Subcutaneous abdominal adipose tissue (tissue), 5 donors: ENCODE measurements around the gene RDH16.

ENCODE experiments used
- H3K27ac ChIP-seq: one replicate; pipeline ENCODE4 v1.7.0; 2013; ENCODE audit warnings: low read depth, mild to moderate bottlenecking, inconsistent platforms, low read length, moderate library complexity
- H3K27me3 ChIP-seq, 5 donors: one replicate each; pipeline ENCODE4 v1.7.0; 2013; ENCODE audit warnings: low read length in 5 of 5, inconsistent platforms in 1 of 5; ENCODE audit not compliant: control insufficient read depth in 5 of 5, insufficient read depth in 4 of 5
- H3K36me3 ChIP-seq, 5 donors: one replicate each; pipeline ENCODE4 v1.7.0; 2013; ENCODE audit warnings: low read length in 5 of 5; ENCODE audit not compliant: control insufficient read depth in 5 of 5, insufficient read depth in 5 of 5
- H3K4me1 ChIP-seq, 5 donors: one replicate each; pipeline ENCODE4 v1.7.0; 2013; ENCODE audit warnings: low read length in 5 of 5, mild to moderate bottlenecking in 3 of 5, moderate library complexity in 1 of 5; ENCODE audit not compliant: control insufficient read depth in 5 of 5, insufficient read depth in 5 of 5
- H3K4me3 ChIP-seq, 5 donors: one replicate each; pipeline ENCODE4 v1.7.0; 2013; ENCODE audit warnings: low read length in 5 of 5, low read depth in 1 of 5
- H3K9ac ChIP-seq, 5 donors: one replicate each; pipeline ENCODE4 v1.7.0; 2013; ENCODE audit warnings: low read length in 5 of 5, mild to moderate bottlenecking in 4 of 5, moderate library complexity in 3 of 5
- H3K9me3 ChIP-seq, 5 donors: one replicate each; pipeline ENCODE4 v1.7.0; 2013; ENCODE audit warnings: low read length in 5 of 5; ENCODE audit not compliant: control insufficient read depth in 5 of 5
- donor health status: healthy.
- donor health status: healthy.
- donor health status: healthy.
- donor health status: healthy.
- donor health status: healthy.

Gene RDH16

DNA sequence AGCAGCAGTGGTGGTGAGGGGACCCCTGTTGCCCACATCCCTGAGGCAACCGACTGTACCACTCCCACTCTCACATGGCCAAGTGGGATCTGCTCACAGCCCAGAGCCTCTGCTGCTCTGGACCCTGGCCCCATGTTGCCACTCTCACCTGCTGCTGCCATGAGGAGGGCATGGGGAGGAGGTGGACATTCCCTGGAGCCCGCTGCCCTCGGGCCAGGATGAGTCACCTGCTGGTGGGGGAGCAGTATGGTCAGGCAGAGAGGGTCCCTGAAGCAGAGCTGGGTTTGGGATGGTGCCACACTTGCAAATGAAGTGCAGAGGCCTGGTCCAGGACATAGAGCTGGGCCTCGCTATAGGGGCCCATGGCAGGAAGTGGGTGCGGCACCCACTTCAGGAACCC lies 49.3 kb downstream of the RDH16 start:
- Histone ChIP-seq H3K36me3 (no peaks in the 10 kb centered on the region), H3K9ac (no peak overlapping the region), H3K27me3 (no peaks in the 10 kb centered on the region), H3K4me1 (no peaks in the 10 kb centered on the region), H3K27ac (no peak overlapping the region), H3K4me3 (no peak overlapping the region), H3K9me3 (peaks cover 0 to 14% (median 6%) of the 10 kb centered on the region in 5 donors)

DNA sequence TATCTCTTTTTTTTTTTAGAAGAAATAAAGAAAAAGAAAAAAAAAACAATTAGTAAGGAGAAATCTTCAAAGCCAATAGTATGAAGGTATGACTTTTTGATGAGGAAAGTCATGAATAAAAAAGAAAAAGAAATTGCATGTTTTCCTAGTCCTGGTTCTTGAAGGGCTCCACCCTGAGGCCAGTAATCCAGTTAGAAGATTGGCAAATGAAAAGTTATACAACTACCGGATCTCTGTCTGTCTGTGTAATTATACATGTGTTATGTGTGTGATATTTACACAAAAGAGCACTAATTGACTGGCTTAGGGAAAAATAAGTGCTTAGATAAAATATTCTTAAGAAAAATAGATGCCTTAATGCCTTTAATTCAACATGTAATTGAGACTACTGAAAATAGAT lies 51.6 kb downstream of the RDH16 start:
- peaks cover 4 to 33% (median 19%) of the 10 kb centered on the region in 5 donors for H3K9me3 ChIP-seq

DNA sequence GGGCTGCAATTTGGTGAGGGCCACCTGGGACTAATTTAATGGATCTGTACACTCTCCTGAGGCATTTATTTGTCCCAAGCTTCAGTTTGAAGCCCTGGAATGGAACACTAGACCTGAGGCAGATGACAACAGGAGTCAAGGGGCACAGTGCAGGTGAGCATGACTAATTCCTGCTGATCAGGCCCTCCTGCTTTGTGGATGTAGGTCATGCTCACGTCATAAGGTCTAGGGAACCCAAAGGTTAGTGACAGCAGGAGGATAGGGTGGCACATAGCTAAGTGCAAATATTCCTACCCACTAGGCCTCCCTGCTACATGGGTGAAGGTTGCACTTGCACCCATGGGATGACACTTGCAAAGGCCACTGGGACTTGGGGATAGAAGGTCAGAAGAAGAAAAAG lies 54.0 kb downstream of the RDH16 start:
- no peak overlapping the region for H3K27ac ChIP-seq
- peaks cover 0 to 2% (median 0%) of the 10 kb centered on the region in 5 donors for H3K27me3 ChIP-seq
- peaks cover 12 to 44% (median 30%) of the 10 kb centered on the region in 5 donors for H3K9me3 ChIP-seq
- no peaks in the 10 kb centered on the region for H3K4me1 ChIP-seq
- H3K9ac ChIP-seq: no peak overlapping the region
- H3K36me3 ChIP-seq: no peaks in the 10 kb centered on the region
- H3K4me3 ChIP-seq: no peak overlapping the region

More for the DNA sequence above, 51.6 kb downstream of the RDH16 start:
- H3K4me3 ChIP-seq: no peak overlapping the region
- peaks cover 0 to 2% (median 0%) of the 10 kb centered on the region in 5 donors for H3K27me3 ChIP-seq
- H3K4me1 ChIP-seq: no peaks in the 10 kb centered on the region
- no peaks in the 10 kb centered on the region for H3K36me3 ChIP-seq
- no peak overlapping the region for H3K9ac ChIP-seq
- H3K27ac ChIP-seq: no peak overlapping the region
